ENCODE results near the gene PSMA4. TPM values are rescaled to one million over a fixed set of nuclear protein-coding genes. Genes with fewer than 3 reads are reported as not detected.

The PSMA4 gene
- 209 and 243 TPM in 2 replicates for total RNA-seq

DNA sequence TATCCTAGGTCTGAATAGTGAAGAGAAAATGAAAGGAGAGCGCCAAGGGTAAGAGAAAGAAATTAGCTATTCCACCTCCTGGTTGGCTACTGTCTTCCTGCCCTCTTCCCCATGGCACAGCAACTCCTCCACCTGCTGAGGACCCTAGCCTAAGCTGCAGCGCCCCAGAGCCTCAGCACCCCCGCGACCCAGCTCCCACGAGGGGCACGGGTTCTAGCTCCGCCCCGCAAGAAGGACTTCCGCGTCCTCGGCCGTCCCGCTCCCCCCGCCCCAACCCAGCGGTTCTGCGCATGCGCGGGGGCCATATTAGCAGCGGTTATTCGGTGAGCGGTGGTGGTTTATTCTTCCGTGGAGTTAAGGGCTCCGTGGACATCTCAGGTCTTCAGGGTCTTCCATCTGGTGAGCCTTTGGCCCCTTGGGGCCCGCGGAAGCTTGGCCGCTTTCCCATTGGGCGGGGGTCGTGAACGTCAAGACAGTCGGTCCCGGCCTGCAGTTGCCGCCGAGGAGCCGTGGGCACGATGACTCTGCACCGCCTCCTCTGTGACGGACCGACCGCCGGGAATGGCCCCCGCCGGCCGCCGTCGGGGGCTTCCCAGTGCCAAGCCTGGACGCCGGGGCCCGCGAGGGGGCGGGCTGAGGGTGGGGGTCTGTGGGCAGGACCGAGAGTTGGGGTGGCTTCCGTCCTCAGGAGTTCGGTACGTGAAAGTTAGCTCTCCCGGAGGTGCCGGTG is at the start of gene PSMA4:
TSS of gene PSMA4 (plus strand) at position 304 of the 730 bp plus-strand sequence. CDS start 1,484 bp downstream, outside the sequence.
- H3K27me3 ChIP-seq (ENCODE audit: control insufficient read depth, insufficient read depth, low read length) = no peaks in the 10 kb centered on the region
- DNase-seq (ENCODE audit: low read depth) = no peak
- H3K4me3 ChIP-seq (ENCODE audit: low read depth, low read length) = peak within 1 kb of the TSS; percentile 65
- TF ChIP-seq, protein P1, sequence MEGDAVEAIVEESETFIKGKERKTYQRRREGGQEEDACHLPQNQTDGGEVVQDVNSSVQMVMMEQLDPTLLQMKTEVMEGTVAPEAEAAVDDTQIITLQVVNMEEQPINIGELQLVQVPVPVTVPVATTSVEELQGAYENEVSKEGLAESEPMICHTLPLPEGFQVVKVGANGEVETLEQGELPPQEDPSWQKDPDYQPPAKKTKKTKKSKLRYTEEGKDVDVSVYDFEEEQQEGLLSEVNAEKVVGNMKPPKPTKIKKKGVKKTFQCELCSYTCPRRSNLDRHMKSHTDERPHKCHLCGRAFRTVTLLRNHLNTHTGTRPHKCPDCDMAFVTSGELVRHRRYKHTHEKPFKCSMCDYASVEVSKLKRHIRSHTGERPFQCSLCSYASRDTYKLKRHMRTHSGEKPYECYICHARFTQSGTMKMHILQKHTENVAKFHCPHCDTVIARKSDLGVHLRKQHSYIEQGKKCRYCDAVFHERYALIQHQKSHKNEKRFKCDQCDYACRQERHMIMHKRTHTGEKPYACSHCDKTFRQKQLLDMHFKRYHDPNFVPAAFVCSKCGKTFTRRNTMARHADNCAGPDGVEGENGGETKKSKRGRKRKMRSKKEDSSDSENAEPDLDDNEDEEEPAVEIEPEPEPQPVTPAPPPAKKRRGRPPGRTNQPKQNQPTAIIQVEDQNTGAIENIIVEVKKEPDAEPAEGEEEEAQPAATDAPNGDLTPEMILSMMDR (IDR thresholded peaks at IDR 0.05; ENCODE audit: insufficient read depth, low read length, poor library complexity, severe bottlenecking) = peak; percentile 29
- H3K36me3 ChIP-seq (ENCODE audit: control insufficient read depth, insufficient read depth, low read length) = no peaks in the 10 kb centered on the region

DNA sequence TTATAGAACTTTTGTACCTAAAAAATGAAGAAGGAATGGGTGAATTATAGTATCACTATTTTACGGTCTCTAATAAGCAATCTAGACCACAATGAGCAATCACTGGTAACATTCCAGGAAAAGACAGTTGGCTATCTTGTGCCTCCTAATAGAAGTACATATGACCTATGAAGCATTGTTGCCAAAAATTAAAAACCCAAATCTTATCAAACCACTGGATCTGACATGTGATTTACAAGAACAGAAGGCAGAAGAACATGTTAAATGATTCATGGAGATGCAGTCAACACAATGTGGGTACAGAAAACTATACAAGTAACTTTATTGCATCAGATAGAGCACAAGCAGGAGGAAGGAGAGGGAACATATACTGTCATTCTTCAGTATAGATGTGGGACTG is 47.4 kb upstream of the PSMA4 start:
- Histone ChIP-seq H3K27me3 (ENCODE audit: control insufficient read depth, insufficient read depth, low read length) (no peaks in the 10 kb centered on the region), H3K36me3 (ENCODE audit: control insufficient read depth, insufficient read depth, low read length) (peaks cover 1% of the 10 kb centered on the region)
- TF ChIP-seq, protein P1 (IDR thresholded peaks at IDR 0.05; ENCODE audit: insufficient read depth, low read length, poor library complexity, severe bottlenecking) = no peak

GRCh38 chr15:78501857-78502256 is 38.4 kb upstream of the PSMA4 start:
- TF ChIP-seq, protein P1 (IDR thresholded peaks at IDR 0.05; ENCODE audit: insufficient read depth, low read length, poor library complexity, severe bottlenecking) = no peak

More for the DNA sequence above, 47.4 kb upstream of the PSMA4 start:
- DNase-seq (ENCODE audit: low read depth) = no peak
- H3K4me3 ChIP-seq (ENCODE audit: low read depth, low read length) = no peak overlapping the region

DNA sequence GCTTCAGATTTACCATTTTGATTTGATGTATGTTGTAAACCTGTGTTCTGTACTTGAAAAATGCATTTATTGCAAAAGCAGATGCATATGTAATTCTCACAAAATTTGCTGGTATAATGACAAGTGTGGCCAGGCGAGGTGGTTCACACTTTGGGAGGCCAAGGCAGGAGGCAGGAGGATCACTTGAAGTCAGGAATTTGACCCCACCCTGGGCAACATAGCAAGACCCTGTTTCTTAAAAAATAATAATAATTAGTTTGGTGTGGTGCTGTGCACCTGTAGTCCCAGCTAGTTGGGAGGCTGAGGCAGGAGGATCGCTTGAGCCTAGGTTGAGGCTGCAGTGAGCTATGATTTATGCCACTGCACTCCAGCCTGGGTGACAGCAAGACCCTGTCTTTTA is 37.6 kb upstream of the PSMA4 start:
- no peak for DNase-seq (ENCODE audit: low read depth)
- TF ChIP-seq, protein P1 (IDR thresholded peaks at IDR 0.05; ENCODE audit: insufficient read depth, low read length, poor library complexity, severe bottlenecking) = no peak
- no peaks in the 10 kb centered on the region for H3K27me3 ChIP-seq (ENCODE audit: control insufficient read depth, insufficient read depth, low read length)
- no peaks in the 10 kb centered on the region for H3K36me3 ChIP-seq (ENCODE audit: control insufficient read depth, insufficient read depth, low read length)
- H3K4me3 ChIP-seq (ENCODE audit: low read depth, low read length) = no peak overlapping the region

More at GRCh38 chr15:78501857-78502256, 38.4 kb upstream of the PSMA4 start:
- no peaks in the 10 kb centered on the region for H3K36me3 ChIP-seq (ENCODE audit: control insufficient read depth, insufficient read depth, low read length)
- DNase-seq (ENCODE audit: low read depth) = no peak
- H3K27me3 ChIP-seq (ENCODE audit: control insufficient read depth, insufficient read depth, low read length) = no peaks in the 10 kb centered on the region
- H3K4me3 ChIP-seq (ENCODE audit: low read depth, low read length) = no peak overlapping the region

- no peaks in the 10 kb centered on the region for H3K27me3 ChIP-seq (ENCODE audit: control insufficient read depth, insufficient read depth, low read length)
- H3K36me3 ChIP-seq (ENCODE audit: control insufficient read depth, insufficient read depth, low read length) = no peaks in the 10 kb centered on the region
- H3K4me3 ChIP-seq (ENCODE audit: low read depth, low read length) = peak within 1 kb of the TSS; percentile 70
- TF ChIP-seq, protein P1 (IDR thresholded peaks at IDR 0.05; ENCODE audit: insufficient read depth, low read length, poor library complexity, severe bottlenecking) = peak; percentile 7
- DNase-seq (ENCODE audit: low read depth) = peak; percentile 93
Measured at GRCh38 chr15:78506971-78507830, 33.0 kb upstream of the PSMA4 start, which contains the start of gene HYKK. Gene HYKK, plus strand, starts transcription at chr15:78507577. Its CDS starts 5,512 bp downstream, at chr15:78513089.
